IMR-90 (cell line): ENCODE measurements around the gene SLC7A6. TPM values are rescaled to one million over a fixed set of nuclear protein-coding genes. Genes with fewer than 3 reads are reported as not detected.

ENCODE experiments used
- ATAC-seq: fragments of 200-7000 bp; cut with Tn5 transposase; 2 replicates; pipeline ENCODE4 v1.9.1; 2020; ENCODE audit warnings: low read depth, mild to moderate bottlenecking, moderate library complexity
- BruUV-seq: library from RNA; stranded (reverse); fragments of 400-500 nt; replicated peaks from 2 replicates; lab custom pipeline; 2021; lab: Mats Ljungman, UMichigan
- CTCF ChIA-PET: fragments of 300-600 bp; formaldehyde crosslinking; extraction: SDS; loops from one replicate; lab custom pipeline; 2021; ENCODE audit warnings: antibody characterized with exemption; lab: Yijun Ruan, JAX
- POLR2A ChIA-PET: fragments of 300-600 bp; sonication (Branson Sonifier 250); formaldehyde crosslinking; loops from one replicate; lab custom pipeline; 2022; ENCODE audit warnings: antibody characterized with exemption; ENCODE audit not compliant: unreplicated experiment; lab: Charles Lee
- DNase-seq: peaks from one replicate; pipeline ENCODE4 v3.0.0; 2013
- H2AFZ ChIP-seq: replicated peaks from 2 replicates; pipeline ENCODE3; 2013; ENCODE audit warnings: low read length, mild to moderate bottlenecking; ENCODE audit not compliant: poor library complexity
- H2AK5ac ChIP-seq: 2 replicates; pipeline ENCODE4 v1.6.1; 2013; ENCODE audit warnings: low read depth, low read length, inconsistent platforms
- H2AK9ac ChIP-seq: replicated peaks from 2 replicates; pipeline ENCODE3; 2013; ENCODE audit warnings: mild to moderate bottlenecking, low read depth, low read length, moderate library complexity; ENCODE audit not compliant: poor library complexity
- H2BK120ac ChIP-seq: 2 replicates; pipeline ENCODE4 v1.6.1; 2013; ENCODE audit warnings: low read depth, low read length, inconsistent platforms
- H2BK15ac ChIP-seq: 3 replicates; pipeline ENCODE4 v1.6.1; 2013; ENCODE audit warnings: low read depth, low read length, inconsistent platforms
- H2BK20ac ChIP-seq: 2 replicates; pipeline ENCODE4 v1.6.1; 2013; ENCODE audit warnings: low read depth, mild to moderate bottlenecking, inconsistent platforms, low read length, moderate library complexity
- H2BK5ac ChIP-seq: 2 replicates; pipeline ENCODE4 v1.6.1; 2013; ENCODE audit warnings: mild to moderate bottlenecking, low read depth, low read length, inconsistent platforms; ENCODE audit not compliant: poor library complexity, severe bottlenecking
- H3K14ac ChIP-seq: replicated peaks from 2 replicates; pipeline ENCODE4 v1.6.1; 2013; ENCODE audit warnings: low read depth, low read length, inconsistent platforms
- H3K18ac ChIP-seq: 2 replicates; pipeline ENCODE4 v1.6.1; 2013; ENCODE audit warnings: low read depth, low read length, control low read depth
- H3K23ac ChIP-seq: 2 replicates; pipeline ENCODE4 v1.6.1; 2013; ENCODE audit warnings: low read depth, low read length, inconsistent platforms
- H3K27ac ChIP-seq: 2 replicates; pipeline ENCODE4 v1.5.1; 2013; ENCODE audit warnings: mild to moderate bottlenecking, control low read depth, low read length; ENCODE audit not compliant: insufficient read depth
- H3K27me3 ChIP-seq: 2 replicates; pipeline ENCODE4 v1.6.1; 2013; ENCODE audit warnings: low read length; ENCODE audit not compliant: control insufficient read depth, insufficient read depth
- H3K36me3 ChIP-seq: 2 replicates; pipeline ENCODE4 v1.6.1; 2013; ENCODE audit warnings: low read length, mixed read lengths; ENCODE audit not compliant: control insufficient read depth, insufficient read depth
- H3K4ac ChIP-seq: 2 replicates; pipeline ENCODE4 v1.6.1; 2013; ENCODE audit warnings: low read depth, low read length, inconsistent platforms
- H3K4me1 ChIP-seq: 2 replicates; pipeline ENCODE4 v1.6.1; 2013; ENCODE audit warnings: low read length, mixed read lengths; ENCODE audit not compliant: control insufficient read depth, insufficient read depth
- H3K4me2 ChIP-seq: 2 replicates; pipeline ENCODE4 v1.6.1; 2013; ENCODE audit warnings: low read depth, mild to moderate bottlenecking, control low read depth, low read length, moderate library complexity
- H3K4me3 ChIP-seq: 2 replicates; pipeline ENCODE4 v1.5.1; 2013; ENCODE audit warnings: low read depth, mild to moderate bottlenecking, control low read depth, low read length, moderate library complexity; ENCODE audit not compliant: insufficient read depth
- H3K56ac ChIP-seq: 2 replicates; pipeline ENCODE4 v1.6.1; 2013; ENCODE audit warnings: low read length, inconsistent platforms; ENCODE audit not compliant: insufficient read depth; ENCODE audit errors: extremely low read depth
- H3K79me1 ChIP-seq, 2 experiments: 2 replicates each; pipeline ENCODE4 v1.6.1; 2013; ENCODE audit warnings: low read length in 2 of 2, inconsistent platforms in 1 of 2, low read depth in 1 of 2
- H3K9ac ChIP-seq: 2 replicates; pipeline ENCODE4 v1.6.1; 2013; ENCODE audit warnings: low read depth, low read length, control low read depth
- H3K9me1 ChIP-seq: 2 replicates; pipeline ENCODE4 v1.6.1; 2013; ENCODE audit warnings: low read length, inconsistent platforms; ENCODE audit not compliant: insufficient read depth
- H3K9me3 ChIP-seq: 2 replicates; pipeline ENCODE4 v1.6.1; 2013; ENCODE audit warnings: low read length; ENCODE audit not compliant: control insufficient read depth, insufficient read depth
- H4K20me1 ChIP-seq: 2 replicates; pipeline ENCODE4 v1.6.1; 2013; ENCODE audit warnings: low read length, inconsistent platforms; ENCODE audit not compliant: insufficient read depth
- H4K5ac ChIP-seq: 2 replicates; pipeline ENCODE4 v1.6.1; 2013; ENCODE audit warnings: mild to moderate bottlenecking, low read depth, low read length, control low read depth
- H4K8ac ChIP-seq, 2 experiments: 2 replicates each; pipeline ENCODE4 v1.6.1; 2013; ENCODE audit warnings: low read depth in 2 of 2, low read length in 2 of 2, control low read depth in 1 of 2, inconsistent platforms in 1 of 2
- H4K91ac ChIP-seq: 2 replicates; pipeline ENCODE4 v1.6.1; 2013; ENCODE audit warnings: low read depth, low read length, inconsistent platforms; ENCODE audit not compliant: insufficient read depth
- BHLHE40 ChIP-seq: fragments of 150-350 bp; IDR thresholded peaks from 2 replicates; pipeline ENCODE4 v1.6.1; 2016; ENCODE audit warnings: mild to moderate bottlenecking, low read depth, low read length
- RCOR1 ChIP-seq: IDR thresholded peaks from 2 replicates; pipeline ENCODE4 v1.6.1; 2012; ENCODE audit warnings: mild to moderate bottlenecking, low read length, improper control_type of control experiment; ENCODE audit not compliant: insufficient replicate concordance
- whole genome bisulfite sequencing, 2 experiments: methylation state at CpG; one replicate each; pipeline versions ENCODE4 v1.1.5 to v1.1.7; 2013; ENCODE audit warnings: missing lambda C conversion rate in 2 of 2; ENCODE audit not compliant: insufficient read length in 1 of 2; ENCODE audit errors: extremely low coverage in 2 of 2; 5-methylcytosine and 5-hydroxymethylcytosine counted together
- dilution Hi-C: fragments of 300-500 bp; cut with HindIII; formaldehyde crosslinking; loops from one replicate; pipeline ENCODE4 v1.14.3; 2018; ENCODE audit warnings: low sequenced_read_pairs; ENCODE audit not compliant: unreplicated experiment
- in situ Hi-C: fragments of 300-500 bp; cut with MboI; formaldehyde crosslinking; loops from 3 replicates; pipeline ENCODE4 v1.14.3; 2019; ENCODE audit warnings: low sequenced_read_pairs, inconsistent platforms, mixed read lengths
- intact Hi-C: fragments of 100-400 bp; cut with micrococcal nuclease; formaldehyde crosslinking; loops from 2 replicates; pipeline ENCODE4 v1.10.0; 2022
- polyA plus RNA-seq, 3 experiments: library from polyadenylated mRNA; depleted of rRNA; stranded (reverse); fragments of >200 nt; gene quantifications; 2 replicates each; pipeline ENCODE4 v1.2.3, GENCODE V29; 2012; ENCODE audit warnings: low replicate concordance in 1 of 3
- total RNA-seq: library from RNA; depleted of rRNA; stranded (reverse); fragments of >200 nt; gene quantifications from 2 replicates; pipeline ENCODE4 v1.2.3, GENCODE V29; 2012

SLC7A6 gene
- total and polyA plus RNA-seq, 2 of the 4 experiments (the other 2 are of a cell fraction) = 29.4 to 36.1 TPM

GRCh38 chr16:68324780-68325357 lies 60.5 kb downstream of the SLC7A6 start:
- H3K4me3 ChIP-seq = no peak overlapping the region
- no peaks in the 10 kb centered on the region for H3K9me3 ChIP-seq
- no peak overlapping the region for H4K91ac ChIP-seq
- H3K18ac ChIP-seq = no peak overlapping the region
- H2BK5ac ChIP-seq = no peak overlapping the region
- no peaks in the 10 kb centered on the region for H3K79me1 ChIP-seq
- BruUV-seq = no TSS peak
- ChIA-PET POLR2A (no interaction called here), CTCF (no interaction called here)
- H2BK15ac ChIP-seq = no peak overlapping the region
- no peak overlapping the region for H2BK20ac ChIP-seq
- H3K27ac ChIP-seq = no peak overlapping the region
- dilution Hi-C loops (no loop called here), intact Hi-C loops (loop anchor here (10.0 kb wide), 1 partner anchor 240 kb away; the partner anchor contains the start of gene NFATC3), in situ Hi-C loops (loop anchor here (5.0 kb wide), 1 partner anchor 63 kb away; the partner anchor contains the start of gene SLC7A6)
- no peak for DNase-seq
- TF ChIP-seq BHLHE40 = no peak
- no peak for TF ChIP-seq RCOR1
- no peak overlapping the region for H2BK120ac ChIP-seq
- H4K8ac ChIP-seq = no peak overlapping the region
- no peak overlapping the region for H3K4ac ChIP-seq
- no peaks in the 10 kb centered on the region for H3K27me3 ChIP-seq
- H3K23ac ChIP-seq = no peak overlapping the region
- no peak overlapping the region for H2AK9ac ChIP-seq
- 96% methylated on average over 4 of the region's 8 CpGs; no CpG with 5 or more reads in 1 of the 2 experiments for WGBS, 2 experiments
- no peak overlapping the region for H3K9ac ChIP-seq
- H3K4me1 ChIP-seq = no peaks in the 10 kb centered on the region
- no peak overlapping the region for H4K5ac ChIP-seq
- no peak overlapping the region for H3K4me2 ChIP-seq
- no peak overlapping the region for H3K14ac ChIP-seq
- H4K20me1 ChIP-seq = no peaks in the 10 kb centered on the region
- ATAC-seq = no peak
- no peaks in the 10 kb centered on the region for H3K9me1 ChIP-seq
- peaks cover 18% of the 10 kb centered on the region for H3K36me3 ChIP-seq
- no peak overlapping the region for H2AK5ac ChIP-seq
- no peak overlapping the region for H2AFZ ChIP-seq
- H3K56ac ChIP-seq = no peak overlapping the region
